HCT116 (cell line): ENCODE data around the gene COL9A2. TPM values are rescaled to one million over a fixed set of nuclear protein-coding genes. Genes with fewer than 3 reads are reported as not detected.

ENCODE experiments used
- ATAC-seq: fragments of 200-7000 bp; cut with Tn5 transposase; 2 replicates; pipeline ENCODE4 v1.9.1; 2020; ENCODE audit warnings: mild to moderate bottlenecking, moderate library complexity
- BruUV-seq: library from RNA; stranded (reverse); fragments of 400-500 nt; replicated peaks from 2 replicates; lab custom pipeline; 2021; lab: Mats Ljungman, UMichigan
- CTCF ChIA-PET: fragments of 300-600 bp; sonication (Branson Sonifier 250); formaldehyde crosslinking; loops from one replicate; lab custom pipeline; 2021; ENCODE audit warnings: antibody characterized with exemption; lab: Charles Lee
- POLR2A ChIA-PET: fragments of 300-600, 350-600 bp; sonication (Branson Sonifier 250); formaldehyde crosslinking; loops from one replicate; lab custom pipeline; 2021; ENCODE audit warnings: antibody characterized with exemption; lab: Charles Lee
- RAD21 ChIA-PET, 2 experiments: fragments of 300-600 bp; sonication (Branson Sonifier 250); formaldehyde crosslinking; loops; one replicate each; lab custom pipeline; 2023; ENCODE audit warnings: low total read pairs in 2 of 2; ENCODE audit not compliant: uncharacterized antibody in 2 of 2, unreplicated experiment in 2 of 2, low non-redundant PET in 1 of 2; lab: Charles Lee
- DNase-seq: peaks from one replicate; pipeline ENCODE4 v3.0.0-alpha.2; 2010; ENCODE audit warnings: low read depth, low spot score
- H2AFZ ChIP-seq: fragments of 200-600 bp; shearing (Covaris generic), sonication (generic); 2 replicates; pipeline ENCODE4 v1.6.1; 2017; ENCODE audit warnings: low read depth, mixed run types, mixed read lengths, antibody characterized with exemption, low read length; ENCODE audit not compliant: poor library complexity, severe bottlenecking
- H3K27ac ChIP-seq: 2 replicates; pipeline ENCODE4 v1.5.1; 2012; ENCODE audit warnings: low read depth, low read length
- H3K27me3 ChIP-seq: fragments of 200-600 bp; sonication (generic); 2 replicates; pipeline ENCODE4 v1.6.1; 2016; ENCODE audit warnings: mixed run types, low read length, mixed read lengths; ENCODE audit not compliant: insufficient read depth
- H3K36me3 ChIP-seq, 2 experiments: fragments of 200-500 bp in 1 of 2; fragments of 200-600 bp in 1 of 2; sonication (Bioruptor generic) in 1 of 2; sonication (generic) in 1 of 2; 2 replicates each; pipeline versions ENCODE4 v1.5.1 to v1.6.1; 2014 to 2016; ENCODE audit warnings: low read length in 2 of 2, inconsistent platforms in 1 of 2, mixed read lengths in 1 of 2, mixed run types in 1 of 2; ENCODE audit not compliant: insufficient read depth in 2 of 2, control insufficient read depth in 1 of 2
- H3K4me1 ChIP-seq, 2 experiments: fragments of 200-600 bp in 1 of 2; sonication (generic) in 1 of 2; 2 replicates each; pipeline versions ENCODE4 v1.5.1 to v1.6.1; 2012 to 2017; ENCODE audit warnings: low read length in 2 of 2, inconsistent platforms in 1 of 2, mild to moderate bottlenecking in 1 of 2, mixed read lengths in 1 of 2, mixed run types in 1 of 2, moderate library complexity in 1 of 2; ENCODE audit not compliant: insufficient read depth in 2 of 2, control insufficient read depth in 1 of 2
- H3K4me2 ChIP-seq: fragments of 200-600 bp; sonication (generic); 2 replicates; pipeline ENCODE4 v1.6.1; 2017; ENCODE audit warnings: mixed run types, low read length, mixed read lengths
- H3K4me3 ChIP-seq, 2 experiments: fragments of 200-600 bp in 1 of 2; sonication (generic) in 1 of 2; replicated peaks in 1 of 2; 2 replicates each; pipeline ENCODE4 v1.5.1; 2011 to 2016; ENCODE audit warnings: low read length in 2 of 2, control low read depth in 1 of 2, low read depth in 1 of 2, mild to moderate bottlenecking in 1 of 2, mixed read lengths in 1 of 2, mixed run types in 1 of 2
- H3K79me2 ChIP-seq: fragments of 200-600 bp; sonication (generic); 2 replicates; pipeline ENCODE4 v1.6.1; 2017; ENCODE audit warnings: mild to moderate bottlenecking, mixed run types, low read length, moderate library complexity, mixed read lengths; ENCODE audit not compliant: insufficient read depth
- H3K9ac ChIP-seq: fragments of 200-600 bp; sonication (generic); 2 replicates; pipeline ENCODE4 v1.6.1; 2016; ENCODE audit warnings: low read length, mixed read lengths
- H3K9me2 ChIP-seq: fragments of 200-600 bp; sonication (generic), shearing (Covaris generic); 2 replicates; pipeline ENCODE4 v1.6.1; 2017; ENCODE audit warnings: mixed run types, mild to moderate bottlenecking, moderate library complexity; ENCODE audit not compliant: insufficient read depth
- H3K9me3 ChIP-seq, 2 experiments: fragments of 200-500 bp in 1 of 2; fragments of 200-600 bp in 1 of 2; sonication (Bioruptor generic) in 1 of 2; sonication (generic) in 1 of 2; 2 replicates each; pipeline ENCODE4 v1.6.1; 2014 to 2017; ENCODE audit warnings: low read length in 2 of 2, mixed read lengths in 2 of 2, inconsistent platforms in 1 of 2, low read depth in 1 of 2, mild to moderate bottlenecking in 1 of 2, mixed run types in 1 of 2, moderate library complexity in 1 of 2; ENCODE audit not compliant: control insufficient read depth in 1 of 2, insufficient read depth in 1 of 2
- H4K20me1 ChIP-seq: fragments of 200-600 bp; sonication (generic), shearing (Covaris generic); 2 replicates; pipeline ENCODE4 v1.6.1; 2017; ENCODE audit warnings: mixed run types, mild to moderate bottlenecking, moderate library complexity; ENCODE audit not compliant: insufficient read depth
- ATF3 ChIP-seq: IDR thresholded peaks from 2 replicates; pipeline ENCODE4 v1.6.1; 2012
- CBX3 ChIP-seq: IDR thresholded peaks from 2 replicates; pipeline ENCODE4 v1.6.1; 2012; ENCODE audit warnings: low read depth
- CEBPB ChIP-seq: IDR thresholded peaks from 2 replicates; pipeline ENCODE4 v1.6.1; 2012; ENCODE audit warnings: low read depth
- EGR1 ChIP-seq: IDR thresholded peaks from 2 replicates; pipeline ENCODE4 v1.6.1; 2012; ENCODE audit warnings: low read depth
- ELF1 ChIP-seq: IDR thresholded peaks from 2 replicates; pipeline ENCODE4 v1.6.1; 2012; ENCODE audit warnings: low read depth, borderline replicate concordance
- EZH2 ChIP-seq: fragments of 200-600 bp; sonication (generic); IDR thresholded peaks from 2 replicates; pipeline ENCODE4 v1.6.1; 2017; ENCODE audit warnings: antibody characterized with exemption, mixed run types
- POLR2A ChIP-seq: IDR thresholded peaks from 2 replicates; pipeline ENCODE4 v1.7.0; 2011; ENCODE audit warnings: borderline replicate concordance; ENCODE audit not compliant: insufficient read depth, insufficient read length; ENCODE audit errors: extremely low read depth
- POLR2AphosphoS5 ChIP-seq: IDR thresholded peaks from 2 replicates; pipeline ENCODE4 v1.6.1; 2011; ENCODE audit warnings: mild to moderate bottlenecking, low read depth, low read length, moderate library complexity
- SP1 ChIP-seq: IDR thresholded peaks from 2 replicates; pipeline ENCODE4 v1.6.1; 2012; ENCODE audit warnings: low read depth
- TCF7L2 ChIP-seq: IDR thresholded peaks from 2 replicates; pipeline ENCODE4 v1.7.0; 2011; ENCODE audit warnings: borderline replicate concordance, inconsistent platforms; ENCODE audit not compliant: insufficient read depth, insufficient read length; ENCODE audit errors: extremely low read depth
- YY1 ChIP-seq: IDR thresholded peaks from 2 replicates; pipeline ENCODE4 v1.6.1; 2011; ENCODE audit warnings: low read length, low read depth, moderate library complexity, mild to moderate bottlenecking; ENCODE audit not compliant: insufficient replicate concordance; ENCODE audit errors: extremely low read depth
- ZBTB33 ChIP-seq: IDR thresholded peaks from 2 replicates; pipeline ENCODE4 v1.6.1; 2011; ENCODE audit warnings: mild to moderate bottlenecking, low read length, moderate library complexity; ENCODE audit not compliant: insufficient replicate concordance; ENCODE audit errors: extremely low read depth
- ZNF274 ChIP-seq: fragments of 200-500 bp; sonication (Bioruptor generic); IDR thresholded peaks from 2 replicates; pipeline ENCODE4 v1.6.1; 2014; ENCODE audit warnings: mild to moderate bottlenecking, low read depth, low read length, inconsistent platforms
- intact Hi-C: fragments of 100-400 bp; cut with micrococcal nuclease; formaldehyde crosslinking; loops from 2 replicates; pipeline ENCODE4 v1.10.0; 2022
- total RNA-seq: library from RNA; stranded (reverse); gene quantifications from one replicate; pipeline ENCODE4 v1.2.1, GENCODE V29; 2021; ENCODE audit not compliant: unreplicated experiment
- TF ChIP-seq, protein P1 (sequence below), 3 experiments: fragments of 200-600 bp in 1 of 3; sonication (generic) in 1 of 3; IDR thresholded peaks in 2 of 3; conservative IDR thresholded peaks in 1 of 3; 2 replicates each; pipeline ENCODE4 v1.5.1; 2012 to 2017; ENCODE audit warnings: low read depth in 2 of 3, low read length in 2 of 3, antibody characterized with exemption in 1 of 3, borderline replicate concordance in 1 of 3, control low read depth in 1 of 3, mild to moderate bottlenecking in 1 of 3, mixed read lengths in 1 of 3, mixed run types in 1 of 3, moderate library complexity in 1 of 3; ENCODE audit not compliant: insufficient read depth in 1 of 3
- TF ChIP-seq, protein P2 (sequence below): IDR thresholded peaks from 2 replicates; pipeline ENCODE4 v1.6.1; 2012; ENCODE audit warnings: low read depth
- TF ChIP-seq, protein P3 (sequence below): IDR thresholded peaks from 2 replicates; pipeline ENCODE4 v1.6.1; 2012

The COL9A2 gene
- total RNA-seq, 1 experiment from 2014 or later, result 2.4 TPM

- Histone ChIP-seq H3K36me3 (no peaks in the 10 kb centered on the region), H3K4me3 (no peak overlapping the region), H2AFZ (no peak overlapping the region), H3K27me3 (no peaks in the 10 kb centered on the region), H3K9me2 (0 out of 2 replicates have a peak, but pooled peaks cover 3% of the 10 kb centered on the region), H3K79me2 (no peaks in the 10 kb centered on the region), H3K9ac (no peak overlapping the region), H3K9me3 (no peaks in the 10 kb centered on the region), H3K4me2 (no peak overlapping the region), H4K20me1 (no peaks in the 10 kb centered on the region)
- ChIA-PET RAD21 (interaction anchor here in 1 of 2 experiments (0.6 kb wide), 1 partner anchor 13 kb away, joined by 3 read pairs; no protein-coding TSS in a partner anchor), POLR2A (no interaction called here), CTCF (interaction anchor here (2.0 to 2.2 kb wide), 2 partner anchors 19 to 175 kb away, joined by 4 to 6 read pairs; no protein-coding TSS in a partner anchor)
- ATAC-seq, result no peak
- intact Hi-C loops, result loop anchor here (5.0 kb wide), 2 partner anchors 167 to 242 kb away; no protein-coding TSS in a partner anchor
- DNase-seq, result no peak
- TF ChIP-seq CBX3 (no peak), YY1 (no peak), TCF7L2 (no peak), ELF1 (no peak), ZNF274 (no peak), EZH2 (no peak), EGR1 (no peak), POLR2A (no peak), ZBTB33 (no peak), ATF3 (no peak), POLR2AphosphoS5 (no peak), CEBPB (no peak), SP1 (no peak)
- TF ChIP-seq, protein P1, sequence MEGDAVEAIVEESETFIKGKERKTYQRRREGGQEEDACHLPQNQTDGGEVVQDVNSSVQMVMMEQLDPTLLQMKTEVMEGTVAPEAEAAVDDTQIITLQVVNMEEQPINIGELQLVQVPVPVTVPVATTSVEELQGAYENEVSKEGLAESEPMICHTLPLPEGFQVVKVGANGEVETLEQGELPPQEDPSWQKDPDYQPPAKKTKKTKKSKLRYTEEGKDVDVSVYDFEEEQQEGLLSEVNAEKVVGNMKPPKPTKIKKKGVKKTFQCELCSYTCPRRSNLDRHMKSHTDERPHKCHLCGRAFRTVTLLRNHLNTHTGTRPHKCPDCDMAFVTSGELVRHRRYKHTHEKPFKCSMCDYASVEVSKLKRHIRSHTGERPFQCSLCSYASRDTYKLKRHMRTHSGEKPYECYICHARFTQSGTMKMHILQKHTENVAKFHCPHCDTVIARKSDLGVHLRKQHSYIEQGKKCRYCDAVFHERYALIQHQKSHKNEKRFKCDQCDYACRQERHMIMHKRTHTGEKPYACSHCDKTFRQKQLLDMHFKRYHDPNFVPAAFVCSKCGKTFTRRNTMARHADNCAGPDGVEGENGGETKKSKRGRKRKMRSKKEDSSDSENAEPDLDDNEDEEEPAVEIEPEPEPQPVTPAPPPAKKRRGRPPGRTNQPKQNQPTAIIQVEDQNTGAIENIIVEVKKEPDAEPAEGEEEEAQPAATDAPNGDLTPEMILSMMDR (IDR thresholded peaks at IDR 0.05 in 2 of 3, conservative IDR thresholded peaks at IDR 0.05 in 1 of 3; ENCODE audit: borderline replicate concordance in 1 of 3, insufficient read depth in 1 of 3, low read depth in 2 of 3, low read length in 2 of 3), result no peak
- TF ChIP-seq, protein P2, sequence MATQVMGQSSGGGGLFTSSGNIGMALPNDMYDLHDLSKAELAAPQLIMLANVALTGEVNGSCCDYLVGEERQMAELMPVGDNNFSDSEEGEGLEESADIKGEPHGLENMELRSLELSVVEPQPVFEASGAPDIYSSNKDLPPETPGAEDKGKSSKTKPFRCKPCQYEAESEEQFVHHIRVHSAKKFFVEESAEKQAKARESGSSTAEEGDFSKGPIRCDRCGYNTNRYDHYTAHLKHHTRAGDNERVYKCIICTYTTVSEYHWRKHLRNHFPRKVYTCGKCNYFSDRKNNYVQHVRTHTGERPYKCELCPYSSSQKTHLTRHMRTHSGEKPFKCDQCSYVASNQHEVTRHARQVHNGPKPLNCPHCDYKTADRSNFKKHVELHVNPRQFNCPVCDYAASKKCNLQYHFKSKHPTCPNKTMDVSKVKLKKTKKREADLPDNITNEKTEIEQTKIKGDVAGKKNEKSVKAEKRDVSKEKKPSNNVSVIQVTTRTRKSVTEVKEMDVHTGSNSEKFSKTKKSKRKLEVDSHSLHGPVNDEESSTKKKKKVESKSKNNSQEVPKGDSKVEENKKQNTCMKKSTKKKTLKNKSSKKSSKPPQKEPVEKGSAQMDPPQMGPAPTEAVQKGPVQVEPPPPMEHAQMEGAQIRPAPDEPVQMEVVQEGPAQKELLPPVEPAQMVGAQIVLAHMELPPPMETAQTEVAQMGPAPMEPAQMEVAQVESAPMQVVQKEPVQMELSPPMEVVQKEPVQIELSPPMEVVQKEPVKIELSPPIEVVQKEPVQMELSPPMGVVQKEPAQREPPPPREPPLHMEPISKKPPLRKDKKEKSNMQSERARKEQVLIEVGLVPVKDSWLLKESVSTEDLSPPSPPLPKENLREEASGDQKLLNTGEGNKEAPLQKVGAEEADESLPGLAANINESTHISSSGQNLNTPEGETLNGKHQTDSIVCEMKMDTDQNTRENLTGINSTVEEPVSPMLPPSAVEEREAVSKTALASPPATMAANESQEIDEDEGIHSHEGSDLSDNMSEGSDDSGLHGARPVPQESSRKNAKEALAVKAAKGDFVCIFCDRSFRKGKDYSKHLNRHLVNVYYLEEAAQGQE, result no peak
- TF ChIP-seq, protein P3, sequence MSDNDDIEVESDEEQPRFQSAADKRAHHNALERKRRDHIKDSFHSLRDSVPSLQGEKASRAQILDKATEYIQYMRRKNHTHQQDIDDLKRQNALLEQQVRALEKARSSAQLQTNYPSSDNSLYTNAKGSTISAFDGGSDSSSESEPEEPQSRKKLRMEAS, result no peak
- TF ChIP-seq, all 23 proteins: peak for 0
- no peak overlapping the region for H3K27ac ChIP-seq
- H3K4me1 ChIP-seq, result peaks cover 6 to 25% of the 10 kb centered on the region in 2 experiments; a peak in 3 of 4 replicates
- BruUV-seq, result no TSS peak
These were observed 2.0 kb upstream of the COL9A2 start for GRCh38 chr1:40318970-40319621.
